Neural cell (in vitro differentiated cells): ENCODE data around the gene DMXL1. TPM values are rescaled to one million over a fixed set of nuclear protein-coding genes. Genes with fewer than 3 reads are reported as not detected.
"Not testable (repeated sequence)": the region's sequence is repeated elsewhere in the genome, so short reads cannot be mapped to it uniquely, and the experiment has no call there.

ENCODE experiments used
- H2AFZ ChIP-seq: fragments of 200-600, 300-800 bp; sonication (generic), shearing (Covaris generic); 2 replicates; pipeline ENCODE4 v1.6.0; 2014; ENCODE audit warnings: low read depth, mild to moderate bottlenecking, antibody characterized with exemption, low read length, moderate library complexity
- H3F3A ChIP-seq: fragments of 200-600 bp; shearing (Covaris generic); 2 replicates; pipeline ENCODE4 v1.6.1; 2016; ENCODE audit warnings: mild to moderate bottlenecking, moderate library complexity, mixed read lengths, antibody characterized with exemption, low read length; ENCODE audit not compliant: insufficient read depth, poor library complexity, severe bottlenecking
- H3K27ac ChIP-seq: fragments of 200-600, 300-800 bp; sonication (generic), shearing (Covaris generic); 2 replicates; pipeline ENCODE4 v1.5.1; 2014; ENCODE audit warnings: mild to moderate bottlenecking, low read length, moderate library complexity
- H3K27me3 ChIP-seq: fragments of 300-800, 200-600 bp; sonication (generic), shearing (Covaris generic); 2 replicates; pipeline ENCODE4 v1.6.0; 2014; ENCODE audit warnings: mild to moderate bottlenecking, low read depth, low read length, moderate library complexity; ENCODE audit not compliant: insufficient read depth
- H3K36me3 ChIP-seq: fragments of 300-800, 200-600 bp; sonication (generic), shearing (Covaris generic); 2 replicates; pipeline ENCODE4 v1.5.1; 2014; ENCODE audit warnings: mild to moderate bottlenecking, antibody characterized with exemption, low read length, moderate library complexity; ENCODE audit not compliant: insufficient read depth
- H3K4me2 ChIP-seq: fragments of 300-800, 200-600 bp; sonication (generic), shearing (Covaris generic); 2 replicates; pipeline ENCODE4 v1.6.0; 2014; ENCODE audit warnings: mild to moderate bottlenecking, low read length
- H3K4me3 ChIP-seq: fragments of 300-800, 200-600 bp; sonication (generic), shearing (Covaris generic); 2 replicates; pipeline ENCODE4 v1.5.1; 2014; ENCODE audit warnings: mild to moderate bottlenecking, low read length, moderate library complexity
- H3K79me2 ChIP-seq: fragments of 200-600 bp; shearing (Covaris generic); replicated peaks from 2 replicates; pipeline ENCODE4 v1.6.0; 2014; ENCODE audit warnings: mild to moderate bottlenecking, low read length, moderate library complexity; ENCODE audit not compliant: insufficient read depth
- H3K9ac ChIP-seq: fragments of 300-800, 200-600 bp; sonication (generic), shearing (Covaris generic); 2 replicates; pipeline ENCODE4 v1.6.1; 2016; ENCODE audit warnings: mild to moderate bottlenecking, low read length, mixed read lengths
- H3K9me2 ChIP-seq: fragments of 200-600 bp; shearing (Covaris generic); 2 replicates; pipeline ENCODE4 v1.6.1; 2016; ENCODE audit warnings: mild to moderate bottlenecking, low read length, mixed read lengths; ENCODE audit not compliant: insufficient read depth
- H3K9me3 ChIP-seq: fragments of 200-600, 300-800 bp; sonication (generic), shearing (Covaris generic); 2 replicates; pipeline ENCODE4 v1.6.1; 2016; ENCODE audit warnings: mild to moderate bottlenecking, mixed run types, low read length, moderate library complexity, mixed read lengths
- H4K20me1 ChIP-seq: fragments of 200-600 bp; shearing (Covaris generic); 2 replicates; pipeline ENCODE4 v1.6.1; 2016; ENCODE audit warnings: mild to moderate bottlenecking, mixed run types; ENCODE audit not compliant: insufficient read depth
- CTCF ChIP-seq: fragments of 450-650 bp; IDR thresholded peaks from 2 replicates; pipeline ENCODE4 v1.5.1; 2014; ENCODE audit warnings: antibody characterized with exemption, mild to moderate bottlenecking, moderate library complexity; ENCODE audit not compliant: poor library complexity, severe bottlenecking
- EP300 ChIP-seq: fragments of 450-650 bp; conservative IDR thresholded peaks from 2 replicates; pipeline ENCODE4 v1.6.1; 2014; ENCODE audit warnings: antibody characterized with exemption, mild to moderate bottlenecking, moderate library complexity; ENCODE audit not compliant: poor library complexity, severe bottlenecking
- EZH2 ChIP-seq: fragments of 200-600, 300-800 bp; shearing (Covaris generic), sonication (generic); IDR thresholded peaks from 2 replicates; pipeline ENCODE4 v1.6.1; 2014; ENCODE audit warnings: antibody characterized with exemption, low read length, borderline replicate concordance, mild to moderate bottlenecking; ENCODE audit not compliant: insufficient read depth, poor library complexity, severe bottlenecking
- MXI1 ChIP-seq: fragments of 450-650 bp; conservative IDR thresholded peaks from 2 replicates; pipeline ENCODE4 v1.6.1; 2014; ENCODE audit warnings: antibody characterized with exemption, mild to moderate bottlenecking; ENCODE audit not compliant: poor library complexity, severe bottlenecking
- POLR2AphosphoS5 ChIP-seq: IDR thresholded peaks from 2 replicates; pipeline ENCODE4 v1.6.1; 2012
- RAD21 ChIP-seq: fragments of 450-650 bp; conservative IDR thresholded peaks from 2 replicates; pipeline ENCODE4 v1.6.1; 2014; ENCODE audit warnings: antibody characterized with exemption, mild to moderate bottlenecking, moderate library complexity
- REST ChIP-seq: IDR thresholded peaks from 2 replicates; pipeline ENCODE4 v1.6.1; 2012; ENCODE audit warnings: borderline replicate concordance
- SMC3 ChIP-seq: fragments of 450-650 bp; conservative IDR thresholded peaks from 2 replicates; pipeline ENCODE4 v1.6.1; 2014; ENCODE audit warnings: antibody characterized with exemption, mild to moderate bottlenecking, moderate library complexity; ENCODE audit not compliant: poor library complexity
- TAF1 ChIP-seq: IDR thresholded peaks from 2 replicates; pipeline ENCODE4 v1.6.1; 2012; ENCODE audit warnings: low read depth
- polyA plus RNA-seq: library from polyadenylated mRNA; depleted of rRNA; stranded (reverse); fragments of >200 nt; gene quantifications from 2 replicates; pipeline ENCODE4 v1.2.3, GENCODE V29; 2014

Gene DMXL1
- polyA plus RNA-seq, 1 donor from 2014 or later, result 46.9 TPM

GRCh38 chr5:119178435-119178834 is 107.5 kb downstream of the DMXL1 start:
- Histone ChIP-seq H3K27me3 (no peaks in the 10 kb centered on the region), H3K4me2 (no peak overlapping the region), H4K20me1 (no peaks in the 10 kb centered on the region), H3F3A (no peaks in the 10 kb centered on the region), H3K9ac (no peak overlapping the region), H3K9me3 (no peaks in the 10 kb centered on the region), H3K9me2 (no peaks in the 10 kb centered on the region), H3K27ac (no peak overlapping the region), H2AFZ (no peak overlapping the region), H3K79me2 (no peaks in the 10 kb centered on the region), H3K36me3 (no peaks in the 10 kb centered on the region), H3K4me3 (no peak overlapping the region)
- TF ChIP-seq TAF1 (no peak), CTCF (no peak), EZH2 (no peak), REST (no peak), POLR2AphosphoS5 (no peak), EP300 (no peak), SMC3 (no peak), MXI1 (no peak), RAD21 (no peak)

- Histone ChIP-seq H4K20me1 (no peaks in the 10 kb centered on the region), H3K79me2 (no peaks in the 10 kb centered on the region), H3K27me3 (no peaks in the 10 kb centered on the region), H3K4me3 (no peak overlapping the region), H3K4me2 (no peak overlapping the region), H3K36me3 (no peaks in the 10 kb centered on the region), H3K9me3 (no peaks in the 10 kb centered on the region), H3K9ac (no peak overlapping the region), H3K9me2 (no peaks in the 10 kb centered on the region), H3K27ac (no peak overlapping the region), H3F3A (no peaks in the 10 kb centered on the region), H2AFZ (no peak overlapping the region)
- TF ChIP-seq TAF1 (no peak), POLR2AphosphoS5 (no peak)
These were observed 109.2 kb downstream of the DMXL1 start for GRCh38 chr5:119179857-119180641.

- not testable (repeated sequence) for H3K9me3 ChIP-seq, H3K36me3 ChIP-seq, H2AFZ ChIP-seq, H3K27ac ChIP-seq, H3F3A ChIP-seq, H3K4me3 ChIP-seq, H3K4me2 ChIP-seq, H3K9ac ChIP-seq, H4K20me1 ChIP-seq, H3K79me2 ChIP-seq, H3K27me3 ChIP-seq, H3K9me2 ChIP-seq
These were observed 114.6 kb downstream of the DMXL1 start for GRCh38 chr5:119185512-119185911.
